WTC11 (cell line): ENCODE data around the gene TNFRSF11A. TPM values are rescaled to one million over a fixed set of nuclear protein-coding genes. Genes with fewer than 3 reads are reported as not detected.

Experiments used
- AFF4 ChIP-seq: sonication (generic); formaldehyde crosslinking; IDR thresholded peaks from 2 replicates; pipeline ENCODE4 v1.8.1; 2023; ENCODE audit warnings: mild to moderate bottlenecking, missing genetic modification reagents, borderline replicate concordance
- ESRRA ChIP-seq: sonication (generic); formaldehyde crosslinking; IDR thresholded peaks from 2 replicates; pipeline ENCODE4 v1.8.1; 2022; ENCODE audit warnings: mild to moderate bottlenecking, missing genetic modification reagents, borderline replicate concordance
- FOXJ3 ChIP-seq: sonication (generic); formaldehyde crosslinking; IDR thresholded peaks from 2 replicates; pipeline ENCODE4 v1.9.0; 2021; ENCODE audit warnings: missing genetic modification reagents, mild to moderate bottlenecking, borderline replicate concordance
- FOXP4 ChIP-seq: sonication (generic); formaldehyde crosslinking; IDR thresholded peaks from 2 replicates; pipeline ENCODE4 v1.8.0; 2022; ENCODE audit warnings: mild to moderate bottlenecking, missing genetic modification reagents
- GRHL2 ChIP-seq: fragments of 250-450 bp; sonication (Bioruptor Pico); IDR thresholded peaks from 2 replicates; pipeline ENCODE4 v1.8.0; 2022; ENCODE audit warnings: mild to moderate bottlenecking, moderate library complexity; ENCODE audit not compliant: insufficient replicate concordance, severe bottlenecking
- MXD4 ChIP-seq: fragments of 250-450 bp; sonication (Bioruptor Pico); IDR thresholded peaks from 2 replicates; pipeline ENCODE4 v1.8.0; 2021; ENCODE audit warnings: mild to moderate bottlenecking, moderate library complexity, borderline replicate concordance
- NR3C1 ChIP-seq: sonication (generic); formaldehyde crosslinking; conservative IDR thresholded peaks from 2 replicates; pipeline ENCODE4 v1.8.1; 2023; ENCODE audit warnings: low read depth, mild to moderate bottlenecking, missing genetic modification reagents
- RORB ChIP-seq: fragments of 250-450 bp; sonication (Bioruptor Pico); IDR thresholded peaks from 2 replicates; pipeline ENCODE4 v1.9.0; 2021; ENCODE audit warnings: mild to moderate bottlenecking
- TEAD4 ChIP-seq: sonication (generic); formaldehyde crosslinking; IDR thresholded peaks from 2 replicates; pipeline ENCODE4 v1.8.0; 2022; ENCODE audit warnings: mild to moderate bottlenecking, missing genetic modification reagents
- ZNF232 ChIP-seq: sonication (generic); formaldehyde crosslinking; IDR thresholded peaks from 2 replicates; pipeline ENCODE4 v1.8.0; 2022; ENCODE audit warnings: mild to moderate bottlenecking, missing genetic modification reagents
- ZNF281 ChIP-seq: sonication (generic); formaldehyde crosslinking; IDR thresholded peaks from 2 replicates; pipeline ENCODE4 v1.8.0; 2023; ENCODE audit warnings: mild to moderate bottlenecking, missing genetic modification reagents
- ZNF396 ChIP-seq: fragments of 250-450 bp; sonication (Bioruptor Pico); IDR thresholded peaks from 2 replicates; pipeline ENCODE4 v1.8.0; 2021; ENCODE audit warnings: mild to moderate bottlenecking, moderate library complexity, borderline replicate concordance
- ZNF671 ChIP-seq: fragments of 250-450 bp; sonication (Bioruptor Pico); IDR thresholded peaks from 2 replicates; pipeline ENCODE4 v1.8.0; 2021; ENCODE audit warnings: mild to moderate bottlenecking
- total RNA-seq: library from RNA; stranded (reverse); gene quantifications from 3 replicates; pipeline ENCODE4 v1.2.3, GENCODE V29; 2021
- TF ChIP-seq, protein P1 (sequence below): sonication (generic); formaldehyde crosslinking; IDR thresholded peaks from 2 replicates; pipeline ENCODE4 v1.8.1; 2023; ENCODE audit warnings: mild to moderate bottlenecking, moderate library complexity, missing genetic modification reagents
- TF ChIP-seq, protein P2 (sequence below): sonication (generic); formaldehyde crosslinking; IDR thresholded peaks from 2 replicates; pipeline ENCODE4 v1.8.1; 2022; ENCODE audit warnings: mild to moderate bottlenecking, moderate library complexity, missing genetic modification reagents
- TF ChIP-seq, protein P3 (sequence below): fragments of 250-450 bp; sonication (Bioruptor Pico); IDR thresholded peaks from 2 replicates; pipeline ENCODE4 v1.8.0; 2021; ENCODE audit warnings: mild to moderate bottlenecking
- TF ChIP-seq, protein P4 (sequence below): fragments of 250-450 bp; sonication (Bioruptor Pico); IDR thresholded peaks from 2 replicates; pipeline ENCODE4 v1.9.0; 2021; ENCODE audit warnings: mild to moderate bottlenecking, borderline replicate concordance
- TF ChIP-seq, protein P5 (sequence below): fragments of 250-450 bp; sonication (Bioruptor Pico); conservative IDR thresholded peaks from 2 replicates; pipeline ENCODE4 v1.9.0; 2021; ENCODE audit warnings: mild to moderate bottlenecking

The TNFRSF11A gene
- total RNA-seq, 1 experiment from 2014 or later: 4.9 TPM

DNA sequence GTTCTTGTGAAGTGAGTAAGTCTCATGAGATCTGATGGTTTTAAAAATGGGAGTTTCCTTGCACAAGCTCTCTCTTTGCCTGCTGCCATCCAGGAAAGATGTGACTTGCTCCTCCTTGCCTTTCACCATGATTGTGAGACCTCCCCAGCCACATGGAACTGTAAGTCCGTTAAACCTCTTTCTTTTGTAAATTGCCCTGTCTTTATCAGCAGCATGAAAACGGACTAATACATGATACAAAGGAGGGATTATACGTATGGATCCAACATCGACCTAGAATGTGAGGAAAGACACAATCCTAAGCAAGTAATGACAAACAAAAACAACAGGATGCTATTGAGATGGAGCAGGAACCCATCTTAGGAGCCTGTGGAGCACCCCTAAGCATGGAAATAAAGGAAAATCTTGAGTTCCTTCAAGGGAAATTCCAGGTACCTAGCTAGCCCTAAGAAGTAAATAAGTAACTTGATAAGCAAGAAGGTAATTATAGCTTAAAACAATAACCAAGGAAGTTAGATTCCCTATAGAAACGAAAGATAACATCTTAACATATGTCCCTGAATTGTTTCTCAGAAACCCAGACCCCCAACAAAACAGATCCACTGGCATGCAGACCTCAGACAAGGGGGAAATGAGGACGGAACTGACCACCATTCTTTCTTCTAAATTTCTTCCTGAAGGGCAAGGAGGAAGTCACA, 1.5 kb upstream of the TNFRSF11A start (continued):
- TF ChIP-seq AFF4 (CRISPR knock-in tag): no peak
- TF ChIP-seq, protein P1, sequence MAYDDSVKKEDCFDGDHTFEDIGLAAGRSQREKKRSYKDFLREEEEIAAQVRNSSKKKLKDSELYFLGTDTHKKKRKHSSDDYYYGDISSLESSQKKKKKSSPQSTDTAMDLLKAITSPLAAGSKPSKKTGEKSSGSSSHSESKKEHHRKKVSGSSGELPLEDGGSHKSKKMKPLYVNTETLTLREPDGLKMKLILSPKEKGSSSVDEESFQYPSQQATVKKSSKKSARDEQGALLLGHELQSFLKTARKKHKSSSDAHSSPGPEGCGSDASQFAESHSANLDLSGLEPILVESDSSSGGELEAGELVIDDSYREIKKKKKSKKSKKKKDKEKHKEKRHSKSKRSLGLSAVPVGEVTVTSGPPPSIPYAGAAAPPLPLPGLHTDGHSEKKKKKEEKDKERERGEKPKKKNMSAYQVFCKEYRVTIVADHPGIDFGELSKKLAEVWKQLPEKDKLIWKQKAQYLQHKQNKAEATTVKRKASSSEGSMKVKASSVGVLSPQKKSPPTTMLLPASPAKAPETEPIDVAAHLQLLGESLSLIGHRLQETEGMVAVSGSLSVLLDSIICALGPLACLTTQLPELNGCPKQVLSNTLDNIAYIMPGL (CRISPR knock-in tag): no peak
- peak; percentile 30; the same call in 1 of the 2 replicates for TF ChIP-seq FOXP4 (CRISPR knock-in tag)
- TF ChIP-seq MXD4 (CRISPR knock-in tag): no peak
- TF ChIP-seq, protein P2, sequence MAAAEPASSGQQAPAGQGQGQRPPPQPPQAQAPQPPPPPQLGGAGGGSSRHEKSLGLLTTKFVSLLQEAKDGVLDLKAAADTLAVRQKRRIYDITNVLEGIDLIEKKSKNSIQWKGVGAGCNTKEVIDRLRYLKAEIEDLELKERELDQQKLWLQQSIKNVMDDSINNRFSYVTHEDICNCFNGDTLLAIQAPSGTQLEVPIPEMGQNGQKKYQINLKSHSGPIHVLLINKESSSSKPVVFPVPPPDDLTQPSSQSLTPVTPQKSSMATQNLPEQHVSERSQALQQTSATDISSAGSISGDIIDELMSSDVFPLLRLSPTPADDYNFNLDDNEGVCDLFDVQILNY (CRISPR knock-in tag): no peak
- TF ChIP-seq ZNF396 (CRISPR knock-in tag): no peak
- TF ChIP-seq ESRRA: no peak
- TF ChIP-seq, protein P3, sequence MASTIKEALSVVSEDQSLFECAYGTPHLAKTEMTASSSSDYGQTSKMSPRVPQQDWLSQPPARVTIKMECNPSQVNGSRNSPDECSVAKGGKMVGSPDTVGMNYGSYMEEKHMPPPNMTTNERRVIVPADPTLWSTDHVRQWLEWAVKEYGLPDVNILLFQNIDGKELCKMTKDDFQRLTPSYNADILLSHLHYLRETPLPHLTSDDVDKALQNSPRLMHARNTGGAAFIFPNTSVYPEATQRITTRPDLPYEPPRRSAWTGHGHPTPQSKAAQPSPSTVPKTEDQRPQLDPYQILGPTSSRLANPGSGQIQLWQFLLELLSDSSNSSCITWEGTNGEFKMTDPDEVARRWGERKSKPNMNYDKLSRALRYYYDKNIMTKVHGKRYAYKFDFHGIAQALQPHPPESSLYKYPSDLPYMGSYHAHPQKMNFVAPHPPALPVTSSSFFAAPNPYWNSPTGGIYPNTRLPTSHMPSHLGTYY: no peak
- TF ChIP-seq ZNF232 (CRISPR knock-in tag): no peak
- TF ChIP-seq FOXJ3: no peak
- TF ChIP-seq RORB (CRISPR knock-in tag): no peak
- no peak for TF ChIP-seq GRHL2 (CRISPR knock-in tag)
- TF ChIP-seq, protein P4, sequence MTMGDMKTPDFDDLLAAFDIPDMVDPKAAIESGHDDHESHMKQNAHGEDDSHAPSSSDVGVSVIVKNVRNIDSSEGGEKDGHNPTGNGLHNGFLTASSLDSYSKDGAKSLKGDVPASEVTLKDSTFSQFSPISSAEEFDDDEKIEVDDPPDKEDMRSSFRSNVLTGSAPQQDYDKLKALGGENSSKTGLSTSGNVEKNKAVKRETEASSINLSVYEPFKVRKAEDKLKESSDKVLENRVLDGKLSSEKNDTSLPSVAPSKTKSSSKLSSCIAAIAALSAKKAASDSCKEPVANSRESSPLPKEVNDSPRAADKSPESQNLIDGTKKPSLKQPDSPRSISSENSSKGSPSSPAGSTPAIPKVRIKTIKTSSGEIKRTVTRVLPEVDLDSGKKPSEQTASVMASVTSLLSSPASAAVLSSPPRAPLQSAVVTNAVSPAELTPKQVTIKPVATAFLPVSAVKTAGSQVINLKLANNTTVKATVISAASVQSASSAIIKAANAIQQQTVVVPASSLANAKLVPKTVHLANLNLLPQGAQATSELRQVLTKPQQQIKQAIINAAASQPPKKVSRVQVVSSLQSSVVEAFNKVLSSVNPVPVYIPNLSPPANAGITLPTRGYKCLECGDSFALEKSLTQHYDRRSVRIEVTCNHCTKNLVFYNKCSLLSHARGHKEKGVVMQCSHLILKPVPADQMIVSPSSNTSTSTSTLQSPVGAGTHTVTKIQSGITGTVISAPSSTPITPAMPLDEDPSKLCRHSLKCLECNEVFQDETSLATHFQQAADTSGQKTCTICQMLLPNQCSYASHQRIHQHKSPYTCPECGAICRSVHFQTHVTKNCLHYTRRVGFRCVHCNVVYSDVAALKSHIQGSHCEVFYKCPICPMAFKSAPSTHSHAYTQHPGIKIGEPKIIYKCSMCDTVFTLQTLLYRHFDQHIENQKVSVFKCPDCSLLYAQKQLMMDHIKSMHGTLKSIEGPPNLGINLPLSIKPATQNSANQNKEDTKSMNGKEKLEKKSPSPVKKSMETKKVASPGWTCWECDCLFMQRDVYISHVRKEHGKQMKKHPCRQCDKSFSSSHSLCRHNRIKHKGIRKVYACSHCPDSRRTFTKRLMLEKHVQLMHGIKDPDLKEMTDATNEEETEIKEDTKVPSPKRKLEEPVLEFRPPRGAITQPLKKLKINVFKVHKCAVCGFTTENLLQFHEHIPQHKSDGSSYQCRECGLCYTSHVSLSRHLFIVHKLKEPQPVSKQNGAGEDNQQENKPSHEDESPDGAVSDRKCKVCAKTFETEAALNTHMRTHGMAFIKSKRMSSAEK (CRISPR knock-in tag): no peak
- no peak for TF ChIP-seq NR3C1 (CRISPR knock-in tag)
- 0 out of 2 replicates have a peak, but pooled peaks have one; percentile 34 for TF ChIP-seq ZNF671
- TF ChIP-seq, protein P5, sequence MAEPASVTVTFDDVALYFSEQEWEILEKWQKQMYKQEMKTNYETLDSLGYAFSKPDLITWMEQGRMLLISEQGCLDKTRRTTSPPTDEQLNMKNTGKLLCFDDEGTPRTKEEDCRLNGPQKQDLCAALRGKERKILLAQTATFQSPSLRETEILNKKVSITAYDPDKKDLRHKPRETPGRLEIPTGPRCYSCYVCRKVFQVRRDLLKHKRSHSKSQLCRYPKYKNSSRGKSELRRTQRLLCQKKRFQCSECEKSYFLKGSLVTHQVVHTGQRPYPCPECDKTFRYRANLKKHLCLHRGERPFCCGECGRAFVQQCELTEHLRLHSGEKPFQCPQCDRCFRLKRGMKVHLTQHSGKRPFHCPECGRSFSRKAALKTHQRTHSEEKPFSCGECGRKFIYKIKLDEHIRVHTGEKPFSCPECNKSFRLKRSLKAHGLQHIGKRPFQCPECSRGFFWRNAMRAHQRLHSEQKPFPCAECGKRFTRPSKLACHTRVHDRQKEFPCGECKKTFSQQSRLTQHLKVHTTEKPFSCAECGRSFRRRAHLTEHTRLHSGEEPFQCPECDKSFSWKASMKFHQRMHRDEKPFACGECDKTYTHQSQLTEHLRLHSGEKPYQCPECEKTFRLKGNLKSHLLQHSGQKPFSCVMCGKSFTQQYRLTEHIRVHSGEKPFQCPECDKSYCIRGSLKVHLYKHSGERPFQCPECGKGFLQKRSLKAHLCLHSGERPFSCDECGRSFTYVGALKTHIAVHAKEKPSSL (CRISPR knock-in tag): no peak
- no peak for TF ChIP-seq TEAD4 (CRISPR knock-in tag)
- TF ChIP-seq ZNF281 (CRISPR knock-in tag): no peak
